Retinal pigment epithelial cell (primary cell): Measurements from ENCODE around the gene CD6.

Experiments
- DNase-seq: peaks from one replicate; pipeline ENCODE4 v3.0.0-alpha.2; 2010; ENCODE audit warnings: low read depth
- H3K4me3 ChIP-seq: 2 replicates; pipeline ENCODE4 v1.5.1; 2011; ENCODE audit warnings: mild to moderate bottlenecking, low read length, control low read depth, moderate library complexity
- CTCF ChIP-seq: conservative IDR thresholded peaks from 2 replicates; pipeline ENCODE4 v1.5.1; 2011; ENCODE audit warnings: low read depth, low read length, control low read depth, inconsistent platforms

The CD6 gene

GRCh38 chr11:61019037-61019831 is 47.8 kb downstream of the CD6 start:
- no peak overlapping the region for H3K4me3 ChIP-seq
- no peak for DNase-seq
- no peak for TF ChIP-seq CTCF

GRCh38 chr11:61019832-61020405 is 48.4 kb downstream of the CD6 start:
- no peak for TF ChIP-seq CTCF
- DNase-seq: no peak
- no peak overlapping the region for H3K4me3 ChIP-seq

- no peak for TF ChIP-seq CTCF
- H3K4me3 ChIP-seq: no peak overlapping the region
- no peak for DNase-seq
These were observed 49.2 kb downstream of the CD6 start for GRCh38 chr11:61020551-61021235.

GRCh38 chr11:61021661-61022212 is 50.3 kb downstream of the CD6 start:
- no peak overlapping the region for H3K4me3 ChIP-seq
- no peak for DNase-seq
- TF ChIP-seq CTCF: no peak

- no peak overlapping the region for H3K4me3 ChIP-seq
- no peak for DNase-seq
- TF ChIP-seq CTCF: no peak
These were observed 51.0 kb downstream of the CD6 start for GRCh38 chr11:61022311-61023085.

GRCh38 chr11:61023086-61023965 is 51.8 kb downstream of the CD6 start:
- no peak for DNase-seq
- H3K4me3 ChIP-seq: no peak overlapping the region
- TF ChIP-seq CTCF: no peak
